ENCODE results near the gene ROPN1.
"Not testable (repeated sequence)": the region's sequence is repeated elsewhere in the genome, so short reads cannot be mapped to it uniquely, and the experiment has no call there.

Gene ROPN1

GRCh38 chr3:123984957-123985356 lies 7.0 kb downstream of the ROPN1 start:
- no peak overlapping the region for H3K4me3 ChIP-seq (ENCODE audit: low read depth, low read length)
- DNase-seq (ENCODE audit: low read depth) = peak; percentile 70
- no peak for TF ChIP-seq CTCF (IDR thresholded peaks at IDR 0.05; ENCODE audit: control insufficient read depth, extremely low read depth, insufficient read depth)

DNA sequence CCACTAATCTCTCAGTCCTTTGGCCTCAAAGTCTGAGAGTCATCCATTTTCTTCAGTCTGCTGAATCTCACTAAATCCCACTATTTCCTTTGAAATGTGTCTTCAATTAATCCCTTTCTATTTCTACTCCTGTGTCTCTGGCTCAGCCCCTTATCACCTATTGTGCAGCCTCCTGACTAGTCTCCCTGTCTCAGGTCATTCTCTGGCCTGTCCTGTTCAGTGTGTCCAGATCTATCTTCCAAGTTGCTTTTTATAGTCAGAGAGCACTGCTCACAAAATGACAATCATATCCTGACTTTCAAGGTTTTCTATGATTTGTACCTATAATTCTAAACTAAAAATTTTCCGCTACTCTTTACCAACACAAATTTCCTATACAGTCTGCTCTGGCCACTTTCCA lies 7.6 kb downstream of the ROPN1 start:
- no peak for TF ChIP-seq CTCF (IDR thresholded peaks at IDR 0.05; ENCODE audit: control insufficient read depth, extremely low read depth, insufficient read depth)
- DNase-seq (ENCODE audit: low read depth) = no peak
- no peak overlapping the region for H3K4me3 ChIP-seq (ENCODE audit: low read depth, low read length)

DNA sequence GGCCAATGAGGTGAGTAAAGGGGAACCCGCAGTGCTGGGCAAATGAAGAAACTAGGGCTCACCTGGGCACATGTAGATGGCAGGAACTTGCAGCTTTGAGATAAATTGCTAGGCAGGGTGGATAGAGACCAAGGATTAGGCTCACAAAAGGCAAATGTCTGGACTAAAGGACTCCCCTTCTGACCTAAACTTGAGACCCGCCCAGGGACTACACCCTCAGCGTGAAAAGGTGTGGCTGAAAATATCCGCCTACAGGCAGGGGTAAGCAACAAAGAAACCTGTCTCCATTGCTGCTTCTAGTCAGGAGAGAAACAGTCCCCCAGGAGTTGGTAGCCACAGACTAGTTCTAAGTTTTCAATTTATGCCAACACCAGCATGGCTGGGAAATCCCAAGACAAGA lies 10.6 kb downstream of the ROPN1 start:
- not testable (repeated sequence) for H3K4me3 ChIP-seq (ENCODE audit: low read depth, low read length); DNase-seq (ENCODE audit: low read depth)

GRCh38 chr3:123980539-123980938 lies 11.4 kb downstream of the ROPN1 start:
- DNase-seq (ENCODE audit: low read depth) = no peak
- no peak overlapping the region for H3K4me3 ChIP-seq (ENCODE audit: low read depth, low read length)
- TF ChIP-seq CTCF (IDR thresholded peaks at IDR 0.05; ENCODE audit: control insufficient read depth, extremely low read depth, insufficient read depth) = no peak

- not testable (repeated sequence) for H3K4me3 ChIP-seq (ENCODE audit: low read depth, low read length); DNase-seq (ENCODE audit: low read depth)
- peak; percentile 69 for TF ChIP-seq CTCF (IDR thresholded peaks at IDR 0.05; ENCODE audit: control insufficient read depth, extremely low read depth, insufficient read depth)
Observed at GRCh38 chr3:123979525-123980501, 12.1 kb downstream of the ROPN1 start.

DNA sequence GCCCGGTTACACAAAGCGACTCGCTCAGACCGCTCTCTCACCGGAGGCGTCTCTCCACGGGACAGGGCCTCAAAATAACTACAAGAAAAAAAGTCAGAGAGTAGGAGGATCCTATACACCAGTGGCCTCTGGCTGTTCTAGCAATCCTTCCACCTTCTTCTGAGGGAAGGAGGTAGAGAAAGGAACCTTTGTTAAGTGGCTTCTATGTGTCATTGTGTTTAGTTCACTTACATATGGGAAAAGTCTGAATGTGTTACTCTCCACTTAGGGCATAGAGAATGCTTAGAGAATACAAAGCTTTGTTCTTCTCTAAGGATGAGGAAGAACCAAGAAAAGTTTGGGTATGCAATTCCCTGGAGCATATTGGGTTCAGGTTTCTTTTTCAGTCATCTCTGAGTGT lies 15.0 kb downstream of the ROPN1 start:
- not testable (repeated sequence) for DNase-seq (ENCODE audit: low read depth); H3K4me3 ChIP-seq (ENCODE audit: low read depth, low read length)

DNA sequence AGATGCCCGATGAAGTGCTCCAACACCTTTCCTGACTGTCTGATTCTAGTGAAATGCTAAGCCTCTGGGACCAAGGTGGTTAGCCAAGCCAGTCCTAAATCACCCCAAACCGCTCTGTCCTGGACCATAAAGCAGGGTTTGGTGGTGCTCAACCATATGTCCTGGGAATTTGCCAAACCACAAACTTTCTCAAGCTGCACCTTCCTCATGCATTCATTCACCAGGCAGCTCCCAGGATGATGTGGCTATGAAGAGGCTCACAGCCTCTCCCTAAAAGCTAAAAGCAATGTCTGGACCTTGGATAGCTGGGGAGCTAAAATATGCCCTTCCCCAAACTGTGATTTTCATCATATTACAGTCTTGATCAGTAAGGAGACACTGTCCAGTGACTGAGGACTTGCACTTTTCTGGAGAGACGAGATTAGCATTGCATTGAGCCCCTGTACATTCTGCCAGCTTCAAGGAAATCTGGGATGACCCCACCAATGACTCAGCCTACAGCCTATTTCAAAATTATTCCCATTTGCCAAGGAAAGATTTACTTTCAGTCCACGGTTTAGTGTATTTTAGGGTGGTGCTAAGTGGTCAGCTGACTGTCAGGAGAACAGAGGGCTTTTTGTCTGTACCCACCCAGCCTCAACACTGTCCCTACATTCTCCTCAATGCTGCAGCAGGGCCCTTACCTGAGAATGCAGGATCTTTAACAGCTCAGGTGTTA lies 15.6 kb downstream of the ROPN1 start:
- DNase-seq (ENCODE audit: low read depth); H3K4me3 ChIP-seq (ENCODE audit: low read depth, low read length): not testable (repeated sequence)

DNA sequence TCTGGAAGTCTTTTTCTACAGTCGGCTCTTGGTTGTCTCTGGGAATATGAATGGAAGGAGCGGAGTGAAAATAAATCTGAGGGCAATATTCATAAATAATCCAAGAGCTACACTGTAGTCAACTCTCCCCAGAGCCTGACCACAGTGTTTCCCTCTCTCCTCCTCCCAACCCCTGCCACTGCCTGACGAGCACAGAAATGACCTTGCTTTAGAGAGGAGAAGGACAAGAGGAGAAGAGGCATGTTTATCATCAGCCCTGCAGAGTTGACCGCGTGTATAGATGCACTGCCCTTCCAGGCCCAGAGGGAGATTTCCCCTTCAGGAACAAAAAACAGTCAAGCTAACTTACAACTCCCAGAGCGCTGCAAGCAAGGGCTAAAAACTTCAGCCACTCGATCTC lies 16.9 kb downstream of the ROPN1 start:
- DNase-seq (ENCODE audit: low read depth); H3K4me3 ChIP-seq (ENCODE audit: low read depth, low read length): not testable (repeated sequence)

- no peak for DNase-seq (ENCODE audit: low read depth)
- no peak overlapping the region for H3K4me3 ChIP-seq (ENCODE audit: low read depth, low read length)
- TF ChIP-seq CTCF (IDR thresholded peaks at IDR 0.05; ENCODE audit: control insufficient read depth, extremely low read depth, insufficient read depth) = no peak
Observed at GRCh38 chr3:123971406-123971805, 20.5 kb downstream of the ROPN1 start.

DNA sequence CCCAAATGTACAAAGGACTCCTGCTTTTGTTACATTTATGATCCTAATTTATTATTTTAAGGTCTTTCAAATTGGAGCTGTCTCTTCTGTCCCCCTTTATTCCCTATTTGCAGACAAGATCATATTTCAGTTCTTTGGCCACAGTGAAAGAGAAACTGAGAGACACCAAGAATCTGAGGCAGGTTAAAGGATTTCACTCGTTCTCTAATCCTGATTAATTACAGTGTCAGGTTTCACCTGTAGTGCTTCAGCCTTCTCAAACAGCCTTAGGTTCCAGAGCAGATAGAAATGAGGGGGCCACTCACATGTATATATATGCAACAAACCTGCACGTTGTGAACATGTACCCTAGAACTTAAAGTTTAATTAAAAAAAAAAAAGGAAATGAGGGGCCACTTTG lies 24.7 kb downstream of the ROPN1 start:
- not testable (repeated sequence) for H3K4me3 ChIP-seq (ENCODE audit: low read depth, low read length); DNase-seq (ENCODE audit: low read depth)

GRCh38 chr3:123966799-123967198 lies 25.1 kb downstream of the ROPN1 start:
- DNase-seq (ENCODE audit: low read depth); H3K4me3 ChIP-seq (ENCODE audit: low read depth, low read length): not testable (repeated sequence)

- DNase-seq (ENCODE audit: low read depth) = not testable (repeated sequence)
Observed at GRCh38 chr3:123964793-123965192, 27.1 kb downstream of the ROPN1 start.

More at GRCh38 chr3:123964793-123965192, 27.1 kb downstream of the ROPN1 start:
- not testable (repeated sequence) for H3K4me3 ChIP-seq (ENCODE audit: low read depth, low read length)
